ENCODE results near the gene DARS1. TPM values are rescaled to one million over a fixed set of nuclear protein-coding genes. Genes with fewer than 3 reads are reported as not detected.
A peak's percentile ranks its signal among the peaks of the same experiment; 100 is the strongest.
"Not testable (repeated sequence)": the region's sequence is repeated elsewhere in the genome, so short reads cannot be mapped to it uniquely, and the experiment has no call there.

DARS1 gene
- total RNA-seq, 1 donor from 2014 or later: 82.9 TPM

- no peak for DNase-seq (ENCODE audit: low spot score)
- Mint-ChIP-seq H3K4me3 (ENCODE audit: unreplicated experiment) (no peak overlapping the region), H3K36me3 (ENCODE audit: low read depth, unreplicated experiment) (peaks cover 4% of the 10 kb centered on the region), H3K27ac (ENCODE audit: unreplicated experiment) (no peak overlapping the region), H3K4me1 (ENCODE audit: unreplicated experiment) (peaks cover 5% of the 10 kb centered on the region), H3K27me3 (ENCODE audit: unreplicated experiment) (peaks cover 6% of the 10 kb centered on the region), H3K9me3 (ENCODE audit: unreplicated experiment) (no peaks in the 10 kb centered on the region)
- TF ChIP-seq, protein P1, sequence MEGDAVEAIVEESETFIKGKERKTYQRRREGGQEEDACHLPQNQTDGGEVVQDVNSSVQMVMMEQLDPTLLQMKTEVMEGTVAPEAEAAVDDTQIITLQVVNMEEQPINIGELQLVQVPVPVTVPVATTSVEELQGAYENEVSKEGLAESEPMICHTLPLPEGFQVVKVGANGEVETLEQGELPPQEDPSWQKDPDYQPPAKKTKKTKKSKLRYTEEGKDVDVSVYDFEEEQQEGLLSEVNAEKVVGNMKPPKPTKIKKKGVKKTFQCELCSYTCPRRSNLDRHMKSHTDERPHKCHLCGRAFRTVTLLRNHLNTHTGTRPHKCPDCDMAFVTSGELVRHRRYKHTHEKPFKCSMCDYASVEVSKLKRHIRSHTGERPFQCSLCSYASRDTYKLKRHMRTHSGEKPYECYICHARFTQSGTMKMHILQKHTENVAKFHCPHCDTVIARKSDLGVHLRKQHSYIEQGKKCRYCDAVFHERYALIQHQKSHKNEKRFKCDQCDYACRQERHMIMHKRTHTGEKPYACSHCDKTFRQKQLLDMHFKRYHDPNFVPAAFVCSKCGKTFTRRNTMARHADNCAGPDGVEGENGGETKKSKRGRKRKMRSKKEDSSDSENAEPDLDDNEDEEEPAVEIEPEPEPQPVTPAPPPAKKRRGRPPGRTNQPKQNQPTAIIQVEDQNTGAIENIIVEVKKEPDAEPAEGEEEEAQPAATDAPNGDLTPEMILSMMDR (IDR thresholded peaks at IDR 0.05; ENCODE audit: unreplicated experiment): no peak
These were observed 94.6 kb downstream of the DARS1 start for GRCh38 chr2:135890835-135891234.

GRCh38 chr2:135890149-135890548 lies 95.3 kb downstream of the DARS1 start:
- Mint-ChIP-seq H3K4me1 (ENCODE audit: unreplicated experiment) (peaks cover 5% of the 10 kb centered on the region), H3K27me3 (ENCODE audit: unreplicated experiment) (peaks cover 6% of the 10 kb centered on the region), H3K27ac (ENCODE audit: unreplicated experiment) (no peak overlapping the region), H3K36me3 (ENCODE audit: low read depth, unreplicated experiment) (peaks cover 4% of the 10 kb centered on the region), H3K9me3 (ENCODE audit: unreplicated experiment) (no peaks in the 10 kb centered on the region), H3K4me3 (ENCODE audit: unreplicated experiment) (no peak overlapping the region)
- no peak for DNase-seq (ENCODE audit: low spot score)
- TF ChIP-seq, protein P1 (IDR thresholded peaks at IDR 0.05; ENCODE audit: unreplicated experiment): no peak

DNA sequence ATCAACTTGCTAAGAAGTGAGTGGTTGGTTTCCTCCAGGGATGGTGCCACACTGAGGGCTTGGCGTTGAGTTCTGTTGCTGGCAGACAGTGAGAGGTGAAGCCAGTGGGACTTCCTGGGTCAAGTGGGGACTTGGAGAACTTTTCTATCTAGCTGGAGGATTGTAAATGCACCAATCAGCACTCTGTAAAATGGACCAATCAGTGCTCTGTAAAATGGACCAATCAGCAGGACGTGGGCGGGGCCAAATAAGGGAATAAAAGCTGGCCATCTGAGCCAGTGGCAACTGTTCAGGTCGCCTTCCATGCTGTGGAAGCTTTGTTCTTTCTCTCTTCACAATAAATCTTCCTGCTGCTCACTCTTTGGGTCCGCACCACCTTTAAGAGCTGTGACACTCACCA lies 96.8 kb downstream of the DARS1 start:
- not testable (repeated sequence) for H3K27me3 Mint-ChIP-seq (ENCODE audit: unreplicated experiment); H3K4me3 Mint-ChIP-seq (ENCODE audit: unreplicated experiment); H3K27ac Mint-ChIP-seq (ENCODE audit: unreplicated experiment); DNase-seq (ENCODE audit: low spot score); H3K4me1 Mint-ChIP-seq (ENCODE audit: unreplicated experiment); H3K36me3 Mint-ChIP-seq (ENCODE audit: low read depth, unreplicated experiment); H3K9me3 Mint-ChIP-seq (ENCODE audit: unreplicated experiment)

DNA sequence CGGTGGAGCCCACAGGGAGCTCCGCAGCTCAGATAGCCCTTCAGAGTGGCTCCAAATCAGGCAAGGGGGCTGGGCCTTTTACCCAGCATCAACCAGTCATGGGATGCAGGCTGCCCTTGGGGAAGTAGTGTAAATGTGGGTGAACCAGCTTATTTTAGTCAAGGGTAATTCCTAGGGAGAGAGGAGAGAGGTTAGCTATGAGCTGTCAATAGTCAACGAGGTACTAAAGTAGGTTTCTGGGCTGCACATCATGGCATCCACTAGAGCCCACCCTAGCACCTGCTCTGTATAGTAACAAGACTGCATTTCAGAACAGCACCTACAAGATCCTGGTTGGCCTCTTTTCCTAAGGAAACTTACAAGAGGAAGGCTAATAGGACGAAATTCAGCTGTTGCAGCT lies 99.7 kb downstream of the DARS1 start:
- H3K27me3 Mint-ChIP-seq (ENCODE audit: unreplicated experiment): peaks cover 3% of the 10 kb centered on the region
- peaks cover 2% of the 10 kb centered on the region for H3K4me1 Mint-ChIP-seq (ENCODE audit: unreplicated experiment)
- H3K9me3 Mint-ChIP-seq (ENCODE audit: unreplicated experiment): no peaks in the 10 kb centered on the region
- H3K36me3 Mint-ChIP-seq (ENCODE audit: low read depth, unreplicated experiment): peaks cover 4% of the 10 kb centered on the region
- DNase-seq (ENCODE audit: low spot score): no peak
- H3K27ac Mint-ChIP-seq (ENCODE audit: unreplicated experiment): no peak overlapping the region
- TF ChIP-seq, protein P1 (IDR thresholded peaks at IDR 0.05; ENCODE audit: unreplicated experiment): no peak
- H3K4me3 Mint-ChIP-seq (ENCODE audit: unreplicated experiment): no peak overlapping the region

DNA sequence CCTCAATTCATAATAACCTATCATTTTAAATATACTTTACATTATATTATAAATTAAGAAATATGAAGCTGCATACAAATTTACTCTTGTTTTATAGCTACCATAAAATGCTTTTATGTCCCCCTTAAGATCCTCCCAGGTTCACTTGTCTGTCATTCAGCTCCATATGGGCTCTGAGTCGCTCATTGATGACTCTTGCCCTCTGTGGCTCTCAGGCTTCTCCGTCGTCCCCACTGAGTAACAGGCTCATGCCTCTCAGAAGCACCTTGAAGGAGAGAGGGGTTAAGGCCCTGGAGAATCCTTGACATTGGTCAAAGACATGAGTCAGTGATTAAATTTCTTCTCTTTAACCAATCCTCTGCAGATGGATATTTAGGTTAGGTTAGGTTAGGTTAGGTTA lies 103.0 kb downstream of the DARS1 start:
- peaks cover 4% of the 10 kb centered on the region for H3K27me3 Mint-ChIP-seq (ENCODE audit: unreplicated experiment)
- no peak for DNase-seq (ENCODE audit: low spot score)
- no peaks in the 10 kb centered on the region for H3K9me3 Mint-ChIP-seq (ENCODE audit: unreplicated experiment)
- no peaks in the 10 kb centered on the region for H3K4me1 Mint-ChIP-seq (ENCODE audit: unreplicated experiment)
- TF ChIP-seq, protein P1 (IDR thresholded peaks at IDR 0.05; ENCODE audit: unreplicated experiment): no peak
- no peak overlapping the region for H3K4me3 Mint-ChIP-seq (ENCODE audit: unreplicated experiment)
- no peaks in the 10 kb centered on the region for H3K36me3 Mint-ChIP-seq (ENCODE audit: low read depth, unreplicated experiment)
- H3K27ac Mint-ChIP-seq (ENCODE audit: unreplicated experiment): no peak overlapping the region

DNA sequence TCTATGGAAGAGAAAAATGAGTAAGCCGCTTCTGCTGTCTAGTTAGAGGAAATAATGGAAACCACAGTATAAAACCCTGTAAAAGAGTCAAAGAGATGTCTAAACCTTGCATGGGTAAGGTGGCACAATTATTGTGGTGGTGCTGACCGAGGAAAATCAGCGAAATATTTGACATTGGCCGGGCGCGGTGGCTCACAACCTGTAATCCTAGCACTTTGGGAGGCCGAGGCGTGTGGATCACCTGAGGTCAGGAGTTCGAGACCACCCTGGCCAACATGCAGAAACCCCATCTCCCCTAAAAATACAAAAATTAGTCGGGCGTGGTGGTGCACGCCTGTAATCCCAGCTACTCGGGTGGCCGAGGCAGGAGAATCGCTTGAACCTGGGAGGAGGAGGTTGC lies 108.7 kb downstream of the DARS1 start:
- H3K36me3 Mint-ChIP-seq (ENCODE audit: low read depth, unreplicated experiment); H3K9me3 Mint-ChIP-seq (ENCODE audit: unreplicated experiment); H3K27me3 Mint-ChIP-seq (ENCODE audit: unreplicated experiment); H3K27ac Mint-ChIP-seq (ENCODE audit: unreplicated experiment); DNase-seq (ENCODE audit: low spot score): not testable (repeated sequence)
- H3K4me1 Mint-ChIP-seq (ENCODE audit: unreplicated experiment): peaks cover 12% of the 10 kb centered on the region
- H3K4me3 Mint-ChIP-seq (ENCODE audit: unreplicated experiment): peak overlapping the region; percentile 89

Data from endothelial cell (in vitro differentiated cells).